Panc1 (cell line): ENCODE data around the gene IFFO2.

Source experiments
- POLR2AphosphoS5 ChIP-seq: IDR thresholded peaks from 2 replicates; pipeline ENCODE4 v1.6.1; 2012; ENCODE audit warnings: mild to moderate bottlenecking, low read depth, low read length, moderate library complexity
- SIN3A ChIP-seq: IDR thresholded peaks from 2 replicates; pipeline ENCODE4 v1.6.1; 2012; ENCODE audit warnings: low read depth, mild to moderate bottlenecking, low read length, moderate library complexity, borderline replicate concordance; ENCODE audit not compliant: insufficient read depth
- TCF7L2 ChIP-seq: IDR thresholded peaks from 2 replicates; pipeline ENCODE4 v1.6.1; 2011; ENCODE audit warnings: mild to moderate bottlenecking, low read depth, low read length, inconsistent platforms
- TF ChIP-seq, protein P1 (sequence below): fragments of 450-650 bp; IDR thresholded peaks from 2 replicates; pipeline ENCODE4 v1.5.1; 2017; ENCODE audit warnings: mild to moderate bottlenecking
- TF ChIP-seq, protein P2 (sequence below), 2 experiments: IDR thresholded peaks; 2 replicates each; pipeline ENCODE4 v1.6.1; 2011 to 2012; ENCODE audit warnings: low read depth in 2 of 2, control low read depth in 1 of 2, low read length in 1 of 2, mild to moderate bottlenecking in 1 of 2, moderate library complexity in 1 of 2; ENCODE audit not compliant: insufficient read depth in 1 of 2

DNA sequence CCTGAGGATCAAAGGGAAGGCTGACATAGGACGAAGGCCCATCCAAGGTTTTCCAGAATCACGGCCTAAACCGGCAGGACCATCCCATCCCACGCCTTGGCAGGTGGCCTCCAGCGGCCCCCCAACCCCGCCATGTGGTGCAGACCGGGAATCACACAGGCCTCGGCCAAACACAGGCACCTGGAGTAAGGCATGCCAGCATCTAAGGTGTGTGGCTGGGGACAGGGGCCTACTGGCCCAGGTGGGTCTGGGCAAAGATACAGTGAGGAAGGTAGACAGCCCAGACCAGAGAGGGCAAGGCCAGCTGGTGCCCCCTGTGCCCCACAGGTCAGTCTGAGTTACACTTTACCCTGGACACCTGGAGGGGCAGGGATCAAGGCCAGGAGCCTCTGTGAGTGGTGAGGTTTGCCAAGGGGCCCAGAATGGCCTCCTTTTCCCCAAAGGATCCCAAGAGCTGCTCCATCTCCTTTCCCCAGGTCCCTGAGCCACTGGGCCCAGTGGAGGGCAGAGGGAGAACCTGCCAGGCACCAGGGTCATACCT is 84.3 kb downstream of the IFFO2 start:
- TF ChIP-seq, protein P1, sequence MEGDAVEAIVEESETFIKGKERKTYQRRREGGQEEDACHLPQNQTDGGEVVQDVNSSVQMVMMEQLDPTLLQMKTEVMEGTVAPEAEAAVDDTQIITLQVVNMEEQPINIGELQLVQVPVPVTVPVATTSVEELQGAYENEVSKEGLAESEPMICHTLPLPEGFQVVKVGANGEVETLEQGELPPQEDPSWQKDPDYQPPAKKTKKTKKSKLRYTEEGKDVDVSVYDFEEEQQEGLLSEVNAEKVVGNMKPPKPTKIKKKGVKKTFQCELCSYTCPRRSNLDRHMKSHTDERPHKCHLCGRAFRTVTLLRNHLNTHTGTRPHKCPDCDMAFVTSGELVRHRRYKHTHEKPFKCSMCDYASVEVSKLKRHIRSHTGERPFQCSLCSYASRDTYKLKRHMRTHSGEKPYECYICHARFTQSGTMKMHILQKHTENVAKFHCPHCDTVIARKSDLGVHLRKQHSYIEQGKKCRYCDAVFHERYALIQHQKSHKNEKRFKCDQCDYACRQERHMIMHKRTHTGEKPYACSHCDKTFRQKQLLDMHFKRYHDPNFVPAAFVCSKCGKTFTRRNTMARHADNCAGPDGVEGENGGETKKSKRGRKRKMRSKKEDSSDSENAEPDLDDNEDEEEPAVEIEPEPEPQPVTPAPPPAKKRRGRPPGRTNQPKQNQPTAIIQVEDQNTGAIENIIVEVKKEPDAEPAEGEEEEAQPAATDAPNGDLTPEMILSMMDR, result no peak
- TF ChIP-seq POLR2AphosphoS5, result no peak
- TF ChIP-seq, protein P2, sequence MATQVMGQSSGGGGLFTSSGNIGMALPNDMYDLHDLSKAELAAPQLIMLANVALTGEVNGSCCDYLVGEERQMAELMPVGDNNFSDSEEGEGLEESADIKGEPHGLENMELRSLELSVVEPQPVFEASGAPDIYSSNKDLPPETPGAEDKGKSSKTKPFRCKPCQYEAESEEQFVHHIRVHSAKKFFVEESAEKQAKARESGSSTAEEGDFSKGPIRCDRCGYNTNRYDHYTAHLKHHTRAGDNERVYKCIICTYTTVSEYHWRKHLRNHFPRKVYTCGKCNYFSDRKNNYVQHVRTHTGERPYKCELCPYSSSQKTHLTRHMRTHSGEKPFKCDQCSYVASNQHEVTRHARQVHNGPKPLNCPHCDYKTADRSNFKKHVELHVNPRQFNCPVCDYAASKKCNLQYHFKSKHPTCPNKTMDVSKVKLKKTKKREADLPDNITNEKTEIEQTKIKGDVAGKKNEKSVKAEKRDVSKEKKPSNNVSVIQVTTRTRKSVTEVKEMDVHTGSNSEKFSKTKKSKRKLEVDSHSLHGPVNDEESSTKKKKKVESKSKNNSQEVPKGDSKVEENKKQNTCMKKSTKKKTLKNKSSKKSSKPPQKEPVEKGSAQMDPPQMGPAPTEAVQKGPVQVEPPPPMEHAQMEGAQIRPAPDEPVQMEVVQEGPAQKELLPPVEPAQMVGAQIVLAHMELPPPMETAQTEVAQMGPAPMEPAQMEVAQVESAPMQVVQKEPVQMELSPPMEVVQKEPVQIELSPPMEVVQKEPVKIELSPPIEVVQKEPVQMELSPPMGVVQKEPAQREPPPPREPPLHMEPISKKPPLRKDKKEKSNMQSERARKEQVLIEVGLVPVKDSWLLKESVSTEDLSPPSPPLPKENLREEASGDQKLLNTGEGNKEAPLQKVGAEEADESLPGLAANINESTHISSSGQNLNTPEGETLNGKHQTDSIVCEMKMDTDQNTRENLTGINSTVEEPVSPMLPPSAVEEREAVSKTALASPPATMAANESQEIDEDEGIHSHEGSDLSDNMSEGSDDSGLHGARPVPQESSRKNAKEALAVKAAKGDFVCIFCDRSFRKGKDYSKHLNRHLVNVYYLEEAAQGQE (IDR thresholded peaks at IDR 0.05; ENCODE audit: insufficient read depth in 1 of 2, low read depth in 2 of 2, low read length in 1 of 2), result no peak
- TF ChIP-seq SIN3A, result no peak
- TF ChIP-seq TCF7L2, result no peak
